Measurements from ENCODE around the gene SNX8.

SNX8 gene

GRCh38 chr7:2215851-2216250, 98.4 kb downstream of the SNX8 start:
- Histone ChIP-seq H3K4me1 (ENCODE audit: insufficient read depth, poor library complexity, severe bottlenecking) (no peaks in the 10 kb centered on the region), H3K36me3 (ENCODE audit: low read depth) (peaks cover 59% of the 10 kb centered on the region)

GRCh38 chr7:2214636-2215035, 99.6 kb downstream of the SNX8 start:
- Histone ChIP-seq H3K4me1 (ENCODE audit: insufficient read depth, poor library complexity, severe bottlenecking) (no peaks in the 10 kb centered on the region), H3K9me3 (ENCODE audit: severe bottlenecking) (no peaks in the 10 kb centered on the region), H3K4me3 (ENCODE audit: severe bottlenecking) (no peak overlapping the region), H3K27me3 (ENCODE audit: insufficient read depth, poor library complexity, severe bottlenecking) (no peaks in the 10 kb centered on the region), H3K36me3 (ENCODE audit: low read depth) (peaks cover 60% of the 10 kb centered on the region), H3K27ac (ENCODE audit: poor library complexity, severe bottlenecking) (no peak overlapping the region)
- no peak for TF ChIP-seq CTCF (IDR thresholded peaks at IDR 0.05; ENCODE audit: poor library complexity, severe bottlenecking)
- no peak for ATAC-seq (ENCODE audit: low read depth)
- no peak for DNase-seq (ENCODE audit: low spot score)

More at GRCh38 chr7:2215851-2216250, 98.4 kb downstream of the SNX8 start:
- no peaks in the 10 kb centered on the region for H3K9me3 ChIP-seq (ENCODE audit: severe bottlenecking)
- TF ChIP-seq CTCF (IDR thresholded peaks at IDR 0.05; ENCODE audit: poor library complexity, severe bottlenecking): no peak
- no peak overlapping the region for H3K4me3 ChIP-seq (ENCODE audit: severe bottlenecking)
- no peaks in the 10 kb centered on the region for H3K27me3 ChIP-seq (ENCODE audit: insufficient read depth, poor library complexity, severe bottlenecking)
- no peak for DNase-seq (ENCODE audit: low spot score)
- no peak overlapping the region for H3K27ac ChIP-seq (ENCODE audit: poor library complexity, severe bottlenecking)
- ATAC-seq (ENCODE audit: low read depth): no peak

- no peak overlapping the region for H3K4me3 ChIP-seq (ENCODE audit: severe bottlenecking)
- H3K36me3 ChIP-seq (ENCODE audit: low read depth): peaks cover 62% of the 10 kb centered on the region
Measured at GRCh38 chr7:2213551-2214215, 100.6 kb downstream of the SNX8 start.

GRCh38 chr7:2212906-2213305, 101.3 kb downstream of the SNX8 start:
- TF ChIP-seq CTCF (IDR thresholded peaks at IDR 0.05; ENCODE audit: poor library complexity, severe bottlenecking): no peak
- Histone ChIP-seq H3K9me3 (ENCODE audit: severe bottlenecking) (no peaks in the 10 kb centered on the region), H3K36me3 (ENCODE audit: low read depth) (peaks cover 66% of the 10 kb centered on the region), H3K27me3 (ENCODE audit: insufficient read depth, poor library complexity, severe bottlenecking) (no peaks in the 10 kb centered on the region), H3K27ac (ENCODE audit: poor library complexity, severe bottlenecking) (no peak overlapping the region), H3K4me3 (ENCODE audit: severe bottlenecking) (no peak overlapping the region), H3K4me1 (ENCODE audit: insufficient read depth, poor library complexity, severe bottlenecking) (no peaks in the 10 kb centered on the region)
- ATAC-seq (ENCODE audit: low read depth) (no peak), DNase-seq (ENCODE audit: low spot score) (peak; percentile 38)

More at GRCh38 chr7:2213551-2214215, 100.6 kb downstream of the SNX8 start:
- no peak for ATAC-seq (ENCODE audit: low read depth)
- no peak for DNase-seq (ENCODE audit: low spot score)
- Histone ChIP-seq H3K27ac (ENCODE audit: poor library complexity, severe bottlenecking) (no peak overlapping the region), H3K27me3 (ENCODE audit: insufficient read depth, poor library complexity, severe bottlenecking) (no peaks in the 10 kb centered on the region), H3K9me3 (ENCODE audit: severe bottlenecking) (no peaks in the 10 kb centered on the region), H3K4me1 (ENCODE audit: insufficient read depth, poor library complexity, severe bottlenecking) (no peaks in the 10 kb centered on the region)
- no peak for TF ChIP-seq CTCF (IDR thresholded peaks at IDR 0.05; ENCODE audit: poor library complexity, severe bottlenecking)

- no peak overlapping the region for H3K27ac ChIP-seq (ENCODE audit: poor library complexity, severe bottlenecking)
Measured at GRCh38 chr7:2211926-2212325, 102.3 kb downstream of the SNX8 start.

More at GRCh38 chr7:2211926-2212325, 102.3 kb downstream of the SNX8 start:
- no peak for ATAC-seq (ENCODE audit: low read depth)
- no peak overlapping the region for H3K4me3 ChIP-seq (ENCODE audit: severe bottlenecking)
- H3K4me1 ChIP-seq (ENCODE audit: insufficient read depth, poor library complexity, severe bottlenecking): no peaks in the 10 kb centered on the region
- H3K27me3 ChIP-seq (ENCODE audit: insufficient read depth, poor library complexity, severe bottlenecking): no peaks in the 10 kb centered on the region
- no peak for TF ChIP-seq CTCF (IDR thresholded peaks at IDR 0.05; ENCODE audit: poor library complexity, severe bottlenecking)
- DNase-seq (ENCODE audit: low spot score): peak; percentile 58
- peaks cover 65% of the 10 kb centered on the region for H3K36me3 ChIP-seq (ENCODE audit: low read depth)
- no peaks in the 10 kb centered on the region for H3K9me3 ChIP-seq (ENCODE audit: severe bottlenecking)

All from RWPE2 (cell line).